Testis (tissue), 2 donors: ENCODE data around the gene ASPA.

Experiments used
- CTCF ChIP-seq, 3 experiments: fragments of 450-650 bp in 2 of 3; fragments of 200-600 bp in 1 of 3; sonication (generic) in 1 of 3; IDR thresholded peaks; one replicate each; pipeline ENCODE4 v1.5.1; 2016 to 2019; ENCODE audit warnings: antibody characterized with exemption in 3 of 3, mild to moderate bottlenecking in 2 of 3, moderate library complexity in 1 of 3
- POLR2A ChIP-seq: fragments of 450-650 bp; IDR thresholded peaks from one replicate; pipeline ENCODE4 v1.6.1; 2017; ENCODE audit warnings: antibody characterized with exemption, mild to moderate bottlenecking, moderate library complexity

DNA sequence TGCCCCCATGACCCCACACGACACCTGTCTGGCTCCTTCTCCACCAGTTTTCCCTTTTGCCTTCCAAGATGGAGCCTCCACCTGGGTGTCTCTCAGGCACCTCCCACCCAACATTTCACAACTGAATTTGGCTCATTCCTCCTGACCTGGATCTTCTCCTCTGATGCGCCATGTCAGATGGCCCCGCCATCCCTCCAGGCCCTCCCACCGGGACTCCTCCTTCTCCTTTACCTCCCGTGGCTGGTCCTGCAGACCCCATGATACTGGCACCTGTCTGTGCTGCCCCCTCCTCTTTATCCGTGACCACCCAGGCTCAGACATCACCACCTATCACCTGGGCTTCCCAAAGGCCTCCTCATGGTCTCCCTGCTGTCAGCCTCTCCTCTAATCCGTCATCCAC lies 77.1 kb downstream of the ASPA start:
- TF ChIP-seq CTCF (IDR thresholded peaks at IDR 0.05) (no peak), POLR2A (no peak)
